Left lobe of liver (tissue), 2 donors: ENCODE data around the gene C3orf70. TPM values are rescaled to one million over a fixed set of nuclear protein-coding genes. Genes with fewer than 3 reads are reported as not detected.

Experiments
- ATAC-seq: fragments of 200-7000 bp; cut with Tn5 transposase; one replicate; pipeline ENCODE4 v1.9.1; 2020; ENCODE audit warnings: mild to moderate bottlenecking, moderate library complexity
- DNase-seq: peaks from one replicate; pipeline ENCODE4 v3.0.0-alpha.2; 2020; ENCODE audit warnings: low spot score
- total RNA-seq: library from RNA; stranded (reverse); gene quantifications from one replicate; pipeline ENCODE4 v1.2.1, GENCODE V29; 2021
- donor health status: DM: no; HTN: no; CAD: no; lungs with moderate emphysema.
- donor health status: DM: no; HTN: yes; CAD: no.

C3orf70 gene
- total RNA-seq, 1 donor from 2014 or later, result 0.28 TPM

DNA sequence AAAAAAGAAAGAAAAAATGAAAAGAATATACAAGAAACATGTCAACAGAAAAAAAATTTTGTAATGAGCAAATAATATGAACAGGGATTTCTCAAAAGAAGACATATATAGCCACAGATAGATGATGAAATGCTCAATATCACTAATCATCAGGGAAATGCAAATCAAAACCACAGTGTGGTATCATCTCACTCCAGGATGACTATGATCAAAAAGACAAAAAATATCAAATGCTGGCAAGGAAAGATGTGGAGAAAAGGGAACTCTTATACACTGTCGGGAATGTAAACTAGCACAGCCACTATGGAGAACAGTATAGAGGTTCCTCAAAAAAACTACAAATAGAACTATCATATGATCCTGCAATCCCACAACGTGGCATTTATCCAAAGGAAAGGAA, 94.1 kb downstream of the C3orf70 start:
- no peak for DNase-seq
- ATAC-seq, result no peak

DNA sequence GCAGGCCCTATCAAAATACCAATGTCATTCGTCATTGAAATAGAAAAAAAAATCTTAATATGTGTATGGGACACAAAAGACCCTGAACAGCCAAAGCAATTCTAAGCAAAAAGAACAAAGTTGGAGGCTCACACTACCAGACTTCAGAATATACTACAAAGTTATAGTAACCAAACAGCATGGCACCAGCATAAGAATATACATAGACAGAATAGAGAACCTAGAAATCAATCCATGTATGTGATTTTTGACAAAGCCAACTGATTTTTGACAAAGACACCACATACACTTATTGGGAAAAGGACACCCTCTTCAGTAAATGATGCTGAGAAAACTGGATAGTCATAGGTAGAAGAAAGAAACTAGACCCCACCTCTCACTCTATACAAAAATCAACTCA, 95.0 kb downstream of the C3orf70 start:
- DNase-seq (no peak), ATAC-seq (no peak)

DNA sequence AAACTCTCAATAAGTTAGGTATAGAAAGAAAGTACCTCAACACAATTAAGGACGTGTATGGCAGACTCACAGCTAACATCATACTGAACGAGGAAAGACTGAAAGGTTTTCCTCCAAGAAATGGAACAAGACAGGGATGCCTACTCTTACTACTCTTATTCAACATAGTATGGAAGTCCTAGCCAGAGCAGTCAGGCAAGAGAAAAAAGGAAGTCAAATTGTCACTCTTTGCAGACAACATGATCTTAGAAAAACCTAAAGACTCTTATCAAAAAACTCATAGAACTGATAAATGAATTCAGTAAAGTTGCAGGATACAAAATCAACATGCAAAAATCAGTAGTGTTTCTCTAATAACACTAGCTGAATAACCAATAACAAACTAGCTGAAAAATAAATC, 96.0 kb downstream of the C3orf70 start:
- ATAC-seq (no peak), DNase-seq (no peak)

DNA sequence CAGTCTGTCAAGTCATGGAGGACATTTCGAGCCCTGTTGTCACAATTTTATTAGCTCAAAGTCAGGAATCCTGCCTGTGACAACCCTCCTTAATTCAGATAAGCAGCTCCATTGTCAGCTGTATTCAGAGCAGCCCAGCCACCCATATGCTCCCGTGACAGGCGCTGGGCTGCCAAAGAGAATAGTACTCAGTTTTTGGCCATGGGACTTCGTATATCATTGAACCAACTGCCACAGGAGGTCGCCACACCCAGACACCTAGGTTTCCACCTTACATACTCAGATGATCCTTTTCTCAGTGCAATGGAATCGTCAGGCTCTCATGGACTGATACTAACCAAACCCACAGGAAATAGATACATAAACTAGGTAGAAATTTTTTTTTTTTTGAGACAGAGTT, 100.2 kb downstream of the C3orf70 start:
- no peak for ATAC-seq

DNA sequence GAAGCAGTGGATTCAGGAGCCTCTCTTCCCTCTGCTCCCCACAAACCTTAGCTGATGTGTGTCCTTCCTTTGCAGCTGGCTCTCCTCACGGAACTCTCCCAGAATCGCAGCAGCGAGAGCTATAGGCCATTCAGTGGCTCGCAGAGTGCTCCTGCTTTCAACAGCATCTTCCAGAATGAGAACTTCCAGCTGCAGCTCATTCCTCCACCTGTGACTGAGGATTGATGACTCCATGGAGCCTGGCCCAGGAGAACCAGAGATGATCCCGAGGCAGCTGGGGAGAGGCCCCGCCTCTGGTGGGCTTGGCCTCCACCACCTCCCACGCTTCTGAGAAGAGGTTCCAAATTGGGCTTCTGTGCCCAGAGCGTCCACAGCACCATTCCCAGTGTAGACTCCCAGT, 101.1 kb downstream of the C3orf70 start:
- no peak for DNase-seq

More for the DNA sequence above, 100.2 kb downstream of the C3orf70 start:
- DNase-seq, result no peak

DNA sequence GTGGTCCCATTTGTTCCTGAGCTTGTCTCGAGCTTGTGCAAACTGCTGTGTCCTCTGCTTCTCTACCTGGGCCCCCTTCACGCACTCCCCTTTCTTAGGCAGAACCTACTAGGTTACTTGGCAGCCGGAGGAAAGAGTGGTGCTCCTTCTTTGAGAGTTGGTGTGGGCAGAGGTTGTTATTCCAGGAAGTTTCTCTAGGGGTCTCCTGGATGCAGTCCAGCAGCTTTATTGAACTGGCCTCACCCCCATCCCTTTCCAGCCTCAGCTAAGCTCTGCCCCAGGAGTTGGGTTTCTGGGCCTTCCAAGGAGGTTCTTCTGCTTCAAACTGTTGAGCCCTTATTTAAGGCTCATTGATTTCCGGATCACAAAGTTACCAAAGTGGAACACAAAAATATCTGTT, 103.2 kb downstream of the C3orf70 start:
- no peak for ATAC-seq
- no peak for DNase-seq

More for the DNA sequence above, 101.1 kb downstream of the C3orf70 start:
- ATAC-seq, result no peak

DNA sequence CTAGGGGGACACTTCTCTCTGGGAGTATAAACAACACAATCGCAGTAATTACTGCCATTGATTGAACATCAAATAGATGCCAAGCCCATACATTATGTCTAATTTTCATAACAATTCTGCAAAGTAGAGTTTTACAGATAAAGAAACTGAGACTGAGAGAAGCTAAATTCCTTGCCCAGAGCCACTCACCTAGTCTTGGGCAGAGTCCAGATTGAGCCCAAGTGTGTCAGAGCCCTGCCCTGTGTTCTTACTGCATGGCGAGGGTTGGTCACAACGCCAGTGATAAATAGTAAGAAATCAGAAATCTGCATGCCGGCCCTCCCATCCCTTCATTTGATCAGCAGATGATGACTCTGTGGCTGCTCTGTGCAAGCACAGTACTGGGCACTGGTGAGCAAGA, 106.3 kb downstream of the C3orf70 start:
- ATAC-seq, result no peak
- no peak for DNase-seq

DNA sequence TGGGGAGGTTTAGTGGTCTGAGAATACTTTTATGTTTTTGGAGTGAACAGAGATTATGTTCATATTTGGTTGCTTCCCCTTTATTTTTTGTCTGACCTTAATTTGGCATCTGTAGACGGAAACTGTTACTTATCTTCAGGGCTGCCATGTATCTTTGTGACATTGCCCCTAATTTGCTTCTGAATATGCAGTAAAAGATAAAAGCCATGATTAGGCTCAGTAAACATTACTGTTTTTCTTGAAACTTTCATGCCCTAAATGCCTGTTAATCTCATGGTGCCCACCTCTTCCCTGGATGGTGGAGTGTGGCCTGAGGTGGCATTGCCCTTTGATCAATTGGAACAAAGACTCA, 106.7 kb downstream of the C3orf70 start:
- DNase-seq (no peak), ATAC-seq (peak; percentile 14)

DNA sequence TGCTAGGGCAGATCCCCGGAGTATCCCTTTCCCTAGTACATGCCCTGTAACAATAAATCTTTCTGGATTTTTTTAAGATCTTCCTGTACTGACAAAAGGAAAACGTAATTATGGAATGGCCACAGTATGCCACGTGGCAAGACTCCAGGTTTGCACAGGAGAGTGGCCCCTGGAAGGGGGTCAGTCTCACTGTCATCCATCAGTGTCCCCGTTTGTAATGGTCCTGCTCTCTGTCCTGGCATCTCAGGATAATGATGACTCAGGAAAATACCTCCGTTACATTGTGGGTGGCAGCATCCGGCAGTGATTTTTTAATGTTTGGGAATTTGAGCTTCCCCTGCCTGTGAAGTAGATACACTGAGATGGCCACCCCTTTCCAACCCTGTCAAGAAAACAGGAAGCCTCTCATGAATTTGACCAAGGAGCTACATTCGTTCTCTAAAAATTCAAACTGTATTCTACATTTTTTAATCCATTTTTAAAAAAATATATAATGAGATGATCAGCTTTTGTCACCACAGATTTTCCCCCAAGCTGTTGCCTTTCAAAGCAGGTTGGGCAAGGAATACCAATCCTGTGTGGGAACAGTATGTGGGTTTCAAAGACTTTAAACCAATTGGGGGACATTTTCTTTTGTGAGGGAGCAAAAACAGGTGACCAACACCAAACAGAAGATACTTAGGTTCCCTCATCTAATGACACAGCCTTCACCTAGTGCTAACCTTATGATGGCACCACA, 110.4 kb downstream of the C3orf70 start:
- no peak for DNase-seq
- no peak for ATAC-seq

DNA sequence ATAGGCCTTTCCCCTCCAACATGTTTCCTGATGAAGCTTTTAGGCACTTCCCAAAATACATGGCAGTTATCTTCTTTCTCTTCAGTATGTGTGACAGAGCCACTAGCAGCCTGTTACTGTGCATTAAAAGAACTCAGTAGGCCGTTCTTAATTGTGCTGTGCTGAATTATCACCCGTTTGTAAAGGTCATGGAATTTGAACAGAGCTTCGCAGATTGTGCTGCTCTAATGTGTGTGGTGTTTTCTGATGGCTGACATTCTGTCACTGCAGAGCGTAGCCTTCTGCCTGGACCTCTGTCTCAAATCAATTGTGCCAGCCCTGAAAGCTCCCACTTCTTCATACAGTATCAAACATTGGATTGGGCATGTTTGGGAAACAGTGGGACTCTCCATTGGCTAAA, 111.3 kb downstream of the C3orf70 start:
- no peak for DNase-seq
- no peak for ATAC-seq

DNA sequence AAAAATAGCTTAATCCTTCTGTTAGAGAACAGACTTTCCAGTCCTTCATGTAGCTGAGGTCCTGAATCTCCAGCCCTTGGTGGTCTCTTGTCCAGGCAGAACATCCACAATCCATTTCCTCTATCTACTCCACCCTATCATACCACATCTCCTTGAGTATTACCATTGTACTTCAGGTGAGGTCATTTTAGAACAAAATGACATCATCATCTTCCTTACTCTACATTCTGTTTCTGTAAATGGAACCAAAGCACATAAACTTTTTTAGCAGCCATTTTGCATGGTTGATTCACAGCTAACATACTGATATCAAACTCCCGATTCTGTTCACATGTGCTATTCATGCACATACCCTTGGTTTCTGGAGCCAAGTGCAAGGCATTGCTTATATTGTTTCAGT, 112.4 kb downstream of the C3orf70 start:
- ATAC-seq, result no peak
- DNase-seq, result no peak

DNA sequence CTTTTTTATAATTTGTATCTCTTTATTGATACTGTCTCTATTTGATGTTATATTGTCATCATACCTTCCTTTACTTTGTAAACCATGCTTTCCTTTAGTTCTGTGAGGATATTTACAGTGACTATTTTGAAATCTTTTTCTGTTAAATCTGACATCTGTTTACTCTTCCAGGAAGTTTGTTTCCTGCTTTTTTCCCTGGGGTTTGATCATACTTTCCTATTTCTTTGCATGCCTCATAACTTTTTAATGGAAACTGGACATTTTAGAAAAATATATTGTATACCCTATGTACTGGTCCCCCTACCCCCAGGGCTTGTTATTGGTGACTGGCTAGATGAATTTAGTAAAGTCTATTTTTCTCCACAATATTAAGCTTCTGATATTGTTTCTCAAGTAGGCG, 115.1 kb downstream of the C3orf70 start:
- no peak for ATAC-seq
- no peak for DNase-seq

DNA sequence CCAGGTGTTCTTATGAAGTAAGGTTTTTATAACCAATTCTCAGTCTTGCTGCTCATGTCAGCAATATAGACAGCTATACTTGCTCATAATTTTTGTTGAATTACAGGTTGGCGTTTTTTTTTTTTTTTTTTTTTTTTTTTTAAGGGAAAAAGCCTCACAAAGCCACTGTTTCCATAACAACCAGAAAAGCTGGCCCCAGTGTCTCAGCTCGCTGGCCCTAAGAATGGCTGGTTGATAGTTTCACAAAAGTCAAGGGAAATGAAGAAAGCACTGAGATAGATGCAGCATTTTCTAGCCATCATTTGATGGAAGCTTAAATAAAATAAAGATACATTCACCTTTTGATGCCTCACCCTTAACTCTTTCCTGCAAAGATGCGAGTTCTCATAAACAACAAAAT, 121.9 kb downstream of the C3orf70 start:
- DNase-seq (no peak), ATAC-seq (no peak)

DNA sequence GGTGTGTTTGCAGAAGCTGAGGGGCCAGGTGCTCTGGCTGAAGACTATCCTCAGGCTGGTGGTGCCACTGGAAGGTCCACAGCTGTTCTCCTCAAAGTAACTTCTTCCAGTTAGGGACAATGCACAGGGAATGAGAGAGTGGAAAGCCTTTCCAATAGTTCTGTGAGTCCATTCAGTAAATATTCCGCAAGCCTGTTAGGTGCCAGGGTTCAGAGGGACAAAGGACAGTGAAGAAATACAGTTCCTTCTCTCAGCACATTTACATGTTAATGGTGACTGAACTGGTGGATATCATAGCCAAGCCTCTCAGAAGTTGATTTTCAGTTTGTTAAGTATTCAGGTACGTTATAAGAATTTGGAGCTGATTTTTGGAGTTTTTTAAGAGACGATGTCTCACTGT, 122.5 kb downstream of the C3orf70 start:
- peak; percentile 56 for DNase-seq

DNA sequence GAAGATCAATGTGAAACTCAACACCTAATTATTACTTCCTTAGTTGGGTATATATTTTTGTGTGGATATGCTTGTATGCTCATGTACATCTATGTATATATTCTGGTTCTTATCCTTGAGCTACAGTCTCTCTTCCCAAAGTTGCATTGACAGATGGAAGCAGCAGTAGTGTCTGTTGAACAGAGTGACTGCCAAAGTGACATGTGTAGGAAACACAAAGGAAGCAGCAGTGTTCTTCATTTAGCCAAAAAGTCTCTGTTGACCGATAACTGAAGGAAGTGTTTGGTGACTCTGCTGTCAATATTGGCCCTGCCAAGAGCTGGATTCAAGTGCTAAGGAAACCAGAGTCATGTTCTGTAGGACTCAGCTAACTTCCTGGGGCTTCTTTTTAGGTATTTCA, 123.8 kb downstream of the C3orf70 start:
- ATAC-seq, result no peak
- no peak for DNase-seq

More for the DNA sequence above, 122.5 kb downstream of the C3orf70 start:
- ATAC-seq, result peak; percentile 99

DNA sequence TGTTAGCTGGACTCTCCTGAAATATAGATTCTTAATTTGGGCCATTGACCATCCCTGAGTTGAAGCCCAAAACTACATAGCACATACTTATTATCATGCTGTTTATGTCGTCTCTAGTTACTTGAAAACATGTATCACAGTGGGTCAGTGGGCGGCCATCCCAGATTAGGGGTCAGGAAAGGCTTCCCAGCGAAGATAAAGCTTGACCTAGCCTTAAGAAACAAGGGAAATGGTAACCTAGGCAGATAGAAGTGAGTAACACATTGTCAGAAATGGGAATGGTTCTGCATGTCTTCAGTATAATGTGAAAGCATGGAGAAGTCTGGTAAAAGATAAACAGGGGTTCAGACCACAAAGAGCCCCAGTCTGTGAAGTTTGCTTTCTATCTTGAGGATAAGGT, 124.7 kb downstream of the C3orf70 start:
- DNase-seq, result no peak

More for the DNA sequence above, 124.7 kb downstream of the C3orf70 start:
- no peak for ATAC-seq

Other genes starting within 250 kb of the C3orf70 start
- 323 TPM for gene EHHADH, start 101.0 kb upstream of the C3orf70 start, total RNA-seq
- 20.0 TPM for gene MAP3K13, start 210.1 kb upstream of the C3orf70 start, total RNA-seq